NCI-H146 treated with DMSO at 0.1 percent for 48 hours (cell line): ENCODE results near the gene TK2.
"Not testable (repeated sequence)": the region's sequence is repeated elsewhere in the genome, so short reads cannot be mapped to it uniquely, and the experiment has no call there.

ENCODE experiments used
- DNase-seq: peaks from one replicate; lab custom pipeline; 2025; ENCODE audit not compliant: unreplicated experiment; lab: John Stamatoyannopoulos, UW

Gene TK2

DNA sequence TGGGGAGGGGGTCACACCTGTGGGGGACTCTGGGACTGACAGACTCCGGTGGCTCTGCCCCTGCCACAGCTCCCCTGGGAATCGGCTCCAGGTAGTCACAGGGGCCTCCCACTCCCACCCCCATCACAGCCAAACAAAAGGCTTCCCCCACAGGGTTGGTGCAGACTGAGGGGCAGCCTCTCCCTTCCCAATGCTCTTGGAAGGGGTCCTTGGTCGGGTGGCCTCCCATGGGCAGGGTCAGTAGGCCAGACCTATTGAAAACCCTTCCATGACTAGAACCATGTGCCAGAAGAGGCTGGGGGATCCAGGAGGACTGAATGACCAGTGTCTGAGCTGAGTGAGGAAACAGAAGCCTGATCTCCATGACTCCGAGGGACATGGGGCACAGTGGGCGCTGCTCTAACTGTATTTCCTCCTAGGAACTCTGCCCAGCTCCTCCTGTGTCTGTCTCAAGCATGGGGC lies 28.6 kb downstream of the TK2 start:
- DNase-seq, result no peak

DNA sequence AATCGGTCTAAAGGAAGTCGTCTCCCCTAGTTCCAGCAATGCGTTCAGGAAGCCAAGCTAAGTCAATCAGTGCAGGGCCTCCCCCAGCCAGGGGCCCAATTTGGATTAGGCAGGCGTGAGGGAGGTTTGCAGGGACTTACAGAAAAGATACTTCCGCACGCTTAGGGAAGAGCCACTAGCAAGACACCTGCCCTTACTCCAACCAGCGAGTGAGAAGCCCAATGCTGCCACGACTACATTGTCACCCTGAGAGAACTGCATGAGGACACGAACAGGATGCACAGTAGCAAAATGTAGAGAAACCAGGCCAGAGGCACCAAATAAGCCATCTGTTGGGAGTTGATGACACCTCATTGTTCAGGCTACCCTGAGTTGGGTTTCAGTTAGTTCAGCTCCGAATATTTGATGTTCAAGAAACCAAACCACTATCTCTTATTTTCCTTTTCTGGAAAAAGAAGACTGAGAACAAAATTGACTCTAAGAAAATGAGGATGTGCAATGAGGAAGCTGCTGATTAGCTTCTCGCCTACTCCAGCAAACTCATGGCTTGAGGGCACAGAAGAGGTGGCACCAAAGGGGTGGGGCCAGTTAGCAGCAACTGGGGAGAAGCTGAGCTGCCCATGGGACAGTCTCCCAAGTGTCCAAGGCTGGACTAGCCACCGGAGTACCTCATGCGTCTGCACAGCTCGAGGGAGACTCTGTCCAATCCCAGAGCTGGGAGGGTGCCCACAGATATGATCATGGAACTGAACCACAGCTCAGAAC lies 29.3 kb downstream of the TK2 start:
- no peak for DNase-seq

GRCh38 chr16:66519482-66520373 lies 30.2 kb downstream of the TK2 start:
- DNase-seq, result no peak

- DNase-seq, result no peak
Observed at GRCh38 chr16:66517586-66518263, 32.2 kb downstream of the TK2 start.

DNA sequence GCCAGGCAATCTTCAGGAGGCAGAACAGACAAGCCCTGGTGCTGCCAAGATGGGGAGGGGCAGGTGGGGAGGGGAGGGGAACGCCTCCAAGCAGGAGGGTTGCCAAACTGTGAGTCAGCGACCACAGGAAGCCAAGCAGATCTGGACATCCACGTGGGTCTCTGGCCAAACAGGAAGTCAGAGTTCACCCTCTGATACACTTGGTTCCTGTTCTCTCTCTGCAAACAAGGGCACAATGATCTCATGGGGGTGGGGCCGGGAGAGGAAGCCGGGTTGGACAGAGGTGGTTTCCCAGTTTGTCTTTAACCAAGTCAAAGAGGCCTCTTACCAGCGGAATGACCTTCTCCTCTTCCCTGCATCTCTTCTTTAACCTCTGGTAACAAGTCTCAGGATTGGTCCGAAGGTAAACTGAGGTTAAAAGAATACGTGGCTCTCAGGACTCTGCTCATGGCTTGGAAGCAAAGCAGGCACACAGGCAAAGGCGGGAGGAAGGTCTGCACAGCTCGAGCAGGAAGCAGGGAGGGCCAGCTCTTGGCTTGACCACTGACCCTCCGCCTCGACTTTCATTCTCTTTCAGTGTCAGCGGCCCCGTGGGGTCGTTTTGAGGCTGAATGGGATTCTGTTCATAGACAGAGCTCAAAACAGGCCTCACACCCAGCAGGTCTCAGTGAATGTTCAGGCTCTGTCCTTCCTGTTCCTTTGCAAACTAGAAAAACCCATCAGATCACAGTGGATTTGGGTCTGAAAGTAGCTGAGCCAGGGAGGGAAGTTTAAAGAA lies 32.9 kb downstream of the TK2 start:
- DNase-seq, result peak; percentile 6

DNA sequence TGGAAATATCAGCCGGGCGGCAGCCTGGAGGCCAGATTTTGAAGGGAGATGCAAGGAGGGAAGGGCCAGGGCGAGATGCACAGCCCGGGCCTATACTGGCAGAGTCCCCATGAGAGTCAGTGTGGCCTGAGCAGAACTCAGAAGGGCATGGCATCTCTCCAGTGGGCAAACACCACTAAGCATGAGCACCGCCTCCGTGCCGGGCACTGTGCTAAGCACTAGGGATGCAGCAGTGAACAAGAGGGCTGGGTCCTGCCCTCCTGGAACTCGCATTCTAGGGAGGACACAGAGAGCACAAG lies 33.5 kb downstream of the TK2 start:
- no peak for DNase-seq

- DNase-seq, result no peak
Observed at GRCh38 chr16:66515596-66516508, 34.1 kb downstream of the TK2 start.

DNA sequence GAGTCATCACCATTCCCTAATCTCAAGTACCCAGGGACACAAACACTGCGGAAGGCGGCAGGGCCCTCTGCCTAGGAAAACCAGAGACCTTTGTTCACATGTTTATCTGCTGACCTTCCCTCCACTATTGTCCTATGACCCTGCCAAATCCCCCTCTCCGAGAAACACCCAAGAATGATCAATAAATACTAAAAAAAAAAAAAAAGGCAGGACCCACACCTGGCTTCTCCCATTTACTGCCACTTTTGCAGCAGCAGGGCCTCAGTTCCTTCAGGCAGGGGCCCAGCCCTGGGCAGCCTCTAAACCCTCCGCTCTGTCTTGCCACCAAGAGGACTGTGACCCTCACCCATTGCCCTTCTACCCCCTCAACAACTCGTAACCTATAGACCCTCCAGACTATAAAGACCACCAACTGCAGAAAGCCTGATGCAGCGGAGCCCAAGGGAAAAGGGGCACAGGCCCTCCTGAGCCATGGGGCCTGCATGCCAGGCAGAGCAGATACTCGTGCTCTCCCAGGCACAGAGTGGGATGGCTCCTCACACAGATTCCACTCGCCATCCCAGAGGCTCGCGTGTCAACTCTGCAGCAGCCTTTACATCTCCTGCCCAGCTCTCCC lies 34.8 kb downstream of the TK2 start:
- DNase-seq, result not testable (repeated sequence)

DNA sequence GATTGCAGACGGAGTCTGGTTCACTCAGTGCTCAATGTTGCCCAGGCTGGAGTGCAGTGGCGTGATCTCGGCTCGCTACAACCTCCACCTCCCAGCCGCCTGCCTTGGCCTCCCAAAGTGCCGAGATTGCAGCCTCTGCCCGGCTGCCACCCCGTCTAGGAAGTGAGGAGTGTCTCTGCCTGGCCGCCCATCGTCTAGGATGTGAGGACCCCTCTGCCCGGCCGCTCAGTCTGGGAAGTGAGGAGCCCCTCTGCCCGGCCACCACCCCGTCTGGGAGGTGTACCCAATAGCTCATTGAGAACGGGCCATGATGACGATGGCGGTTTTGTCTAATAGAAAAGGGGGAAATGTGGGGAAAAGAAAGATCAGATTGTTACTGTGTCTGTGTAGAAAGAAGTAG lies 35.5 kb downstream of the TK2 start:
- not testable (repeated sequence) for DNase-seq

GRCh38 chr16:66513111-66513723 lies 36.7 kb downstream of the TK2 start:
- no peak for DNase-seq

- no peak for DNase-seq
Observed at GRCh38 chr16:66512272-66513110, 37.4 kb downstream of the TK2 start.

DNA sequence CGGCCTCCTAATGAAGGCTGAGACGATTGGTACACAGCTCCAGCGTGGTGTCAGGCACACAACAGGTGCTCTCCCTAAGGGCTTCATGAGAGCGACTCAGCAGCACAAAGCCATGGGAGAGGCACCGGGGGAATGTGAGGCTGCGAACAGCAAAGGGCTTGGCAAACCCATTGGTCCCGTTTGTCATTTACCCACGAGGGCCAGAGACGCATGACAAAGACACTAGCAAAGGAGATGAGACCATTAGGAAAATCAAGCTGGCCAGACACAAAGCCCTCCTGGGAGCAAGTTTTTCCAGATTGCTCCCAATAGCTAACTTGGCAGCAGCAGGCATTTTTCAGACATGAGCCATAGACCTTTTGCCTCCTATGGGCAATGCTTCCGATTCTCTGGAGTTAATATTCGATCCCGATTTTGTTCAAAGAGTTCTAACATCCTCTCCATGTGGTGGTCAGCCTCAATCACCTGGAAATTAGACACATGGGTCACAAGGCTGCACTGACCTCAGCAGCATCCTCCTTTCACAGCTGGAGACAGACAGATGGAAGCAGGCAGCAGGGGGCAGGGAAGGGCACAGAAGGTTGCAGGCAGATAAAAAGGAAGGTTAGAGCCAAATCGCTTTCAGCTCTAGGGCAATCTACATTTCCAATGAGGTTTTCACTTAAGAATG lies 38.2 kb downstream of the TK2 start:
- peak; percentile 37 for DNase-seq

DNA sequence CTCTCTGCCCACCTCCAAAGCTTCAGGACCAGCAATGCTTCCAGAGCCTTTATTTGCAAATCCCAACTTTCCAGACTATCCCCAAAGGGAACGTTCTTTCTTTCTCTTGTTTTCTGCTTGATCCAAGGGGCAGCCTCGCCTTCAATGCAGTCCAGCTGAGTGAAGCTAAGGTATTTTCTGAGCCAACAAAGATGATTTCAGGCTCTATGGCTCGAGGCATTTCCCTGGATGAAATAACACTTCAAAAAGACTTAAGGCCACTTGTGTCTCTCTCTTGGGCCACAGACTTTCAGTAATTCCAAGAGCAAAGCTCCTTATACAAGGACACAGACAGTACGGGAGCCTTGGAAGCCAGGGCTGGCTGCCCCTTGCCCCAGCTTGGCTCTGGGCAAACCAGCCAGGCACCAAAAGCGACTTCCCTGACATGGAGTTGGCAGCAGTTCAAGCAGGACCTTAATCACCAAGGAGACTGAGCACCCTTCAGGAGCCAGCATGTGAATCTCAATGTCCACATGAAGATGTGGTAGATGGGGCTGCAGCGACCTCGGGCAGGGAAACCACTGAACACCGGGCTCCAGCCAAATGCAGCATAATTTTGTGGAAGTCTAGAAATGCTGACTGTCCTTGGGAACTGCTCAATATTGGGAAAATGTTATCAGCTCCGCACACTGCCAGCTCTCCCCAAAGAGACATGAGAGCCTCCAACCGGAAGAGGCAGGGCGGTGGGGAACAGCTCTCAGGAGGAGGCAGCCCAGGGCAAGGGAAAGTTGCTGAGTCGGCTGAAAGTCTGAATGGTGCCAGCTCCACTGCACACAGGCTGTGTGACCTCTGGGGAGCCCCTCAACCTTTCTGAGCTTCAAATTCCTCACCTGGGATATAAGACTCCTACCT lies 39.0 kb downstream of the TK2 start:
- no peak for DNase-seq

- DNase-seq, result no peak
Observed at GRCh38 chr16:66510298-66510697, 39.6 kb downstream of the TK2 start.

- DNase-seq, result no peak
Observed at GRCh38 chr16:66509576-66509975, 40.3 kb downstream of the TK2 start.

DNA sequence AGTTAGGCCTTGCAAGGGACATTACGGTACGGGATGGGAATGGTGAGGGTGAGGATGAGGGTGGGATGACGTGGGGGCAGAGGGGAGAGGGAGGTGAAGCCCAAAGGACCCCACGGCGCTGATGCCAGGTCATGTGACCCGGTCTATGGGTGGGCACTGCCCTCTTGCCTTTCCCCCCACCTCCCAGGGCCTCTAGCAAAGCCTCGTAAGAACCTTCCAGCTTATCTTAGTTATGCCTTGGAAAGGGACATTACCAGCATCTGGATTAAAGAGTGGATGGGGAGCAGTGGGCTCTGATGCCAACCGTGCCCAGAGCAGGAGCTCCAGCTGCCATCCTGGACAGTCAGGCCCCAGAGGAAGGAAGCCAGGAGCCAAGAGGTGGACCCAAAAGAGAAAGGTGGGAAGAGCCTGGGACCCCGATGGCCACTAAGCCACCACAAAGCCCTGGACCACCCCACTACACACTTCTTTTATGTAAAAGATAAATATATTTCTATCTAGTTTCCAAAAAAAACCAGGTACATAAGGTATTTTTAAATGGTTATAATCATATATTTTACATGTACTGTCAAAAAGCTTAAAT lies 40.9 kb downstream of the TK2 start:
- DNase-seq, result no peak
